Nephron progenitor cell (in vitro differentiated cells): Measurements from ENCODE around the gene AGPAT1.

Source experiments
- DNase-seq: peaks from one replicate; pipeline ENCODE4 v3.0.0; 2021
- H3K27ac Mint-ChIP-seq: 2 replicates; pipeline ENCODE4 v1.8.0; 2021; ENCODE audit warnings: mild to moderate bottlenecking, moderate library complexity, mixed read lengths
- H3K27me3 Mint-ChIP-seq: 2 replicates; pipeline ENCODE4 v1.8.0; 2021; ENCODE audit warnings: mild to moderate bottlenecking, low read depth, mixed read lengths; ENCODE audit not compliant: poor library complexity
- H3K36me3 Mint-ChIP-seq: 2 replicates; pipeline ENCODE4 v1.8.0; 2021; ENCODE audit warnings: low read depth, mixed read lengths
- H3K4me1 Mint-ChIP-seq: 2 replicates; pipeline ENCODE4 v1.8.0; 2021; ENCODE audit warnings: mixed read lengths
- H3K4me3 Mint-ChIP-seq: 2 replicates; pipeline ENCODE4 v1.8.0; 2021; ENCODE audit warnings: mild to moderate bottlenecking, moderate library complexity, mixed read lengths
- H3K9me3 Mint-ChIP-seq: 2 replicates; pipeline ENCODE4 v1.8.0; 2021; ENCODE audit warnings: mild to moderate bottlenecking, moderate library complexity, mixed read lengths
- CTCF ChIP-seq: fragments of 200-600 bp; sonication (generic); IDR thresholded peaks from 2 replicates; pipeline ENCODE4 v1.5.0; 2021; ENCODE audit warnings: antibody characterized with exemption

AGPAT1 gene

GRCh38 chr6:32183483-32184083 lies 7.7 kb upstream of the AGPAT1 start:
- Mint-ChIP-seq H3K9me3 (no peaks in the 10 kb centered on the region), H3K4me1 (peaks cover 65% of the 10 kb centered on the region), H3K4me3 (no peak overlapping the region), H3K36me3 (peaks cover 48% of the 10 kb centered on the region), H3K27ac (peak overlapping the region; percentile 93), H3K27me3 (no peaks in the 10 kb centered on the region)
- DNase-seq = no peak
- TF ChIP-seq CTCF = no peak

- no peak for TF ChIP-seq CTCF
- no peak for DNase-seq
- peaks cover 65% of the 10 kb centered on the region for H3K4me1 Mint-ChIP-seq
- H3K27me3 Mint-ChIP-seq = no peaks in the 10 kb centered on the region
- H3K9me3 Mint-ChIP-seq = no peaks in the 10 kb centered on the region
- no peak overlapping the region for H3K4me3 Mint-ChIP-seq
- H3K27ac Mint-ChIP-seq = peak overlapping the region; percentile 69
- peaks cover 48% of the 10 kb centered on the region for H3K36me3 Mint-ChIP-seq
Observed at GRCh38 chr6:32183030-32183429, 7.1 kb upstream of the AGPAT1 start.

GRCh38 chr6:32182555-32182981 lies 6.7 kb upstream of the AGPAT1 start:
- Mint-ChIP-seq H3K36me3 (peaks cover 45% of the 10 kb centered on the region), H3K9me3 (no peaks in the 10 kb centered on the region), H3K4me3 (no peak overlapping the region), H3K27me3 (no peaks in the 10 kb centered on the region), H3K27ac (peak overlapping the region; percentile 80), H3K4me1 (peaks cover 61% of the 10 kb centered on the region)
- TF ChIP-seq CTCF = no peak
- DNase-seq = no peak

- Mint-ChIP-seq H3K4me3 (no peak overlapping the region), H3K9me3 (no peaks in the 10 kb centered on the region), H3K36me3 (peaks cover 40% of the 10 kb centered on the region), H3K27me3 (no peaks in the 10 kb centered on the region), H3K27ac (peak overlapping the region; percentile 80), H3K4me1 (peaks cover 61% of the 10 kb centered on the region)
- DNase-seq = no peak
- no peak for TF ChIP-seq CTCF
Observed at GRCh38 chr6:32181915-32182529, 6.1 kb upstream of the AGPAT1 start.

GRCh38 chr6:32181148-32181702 lies 5.3 kb upstream of the AGPAT1 start:
- Mint-ChIP-seq H3K4me1 (peaks cover 61% of the 10 kb centered on the region), H3K9me3 (no peaks in the 10 kb centered on the region), H3K36me3 (peaks cover 32% of the 10 kb centered on the region), H3K27ac (peak overlapping the region; percentile 64), H3K27me3 (no peaks in the 10 kb centered on the region), H3K4me3 (peak overlapping the region; percentile 93)
- TF ChIP-seq CTCF = no peak
- DNase-seq = no peak
